WI38 (cell line): ENCODE measurements around the gene ZFYVE28.
"Not testable (repeated sequence)": the region's sequence is repeated elsewhere in the genome, so short reads cannot be mapped to it uniquely, and the experiment has no call there.

Experiments used
- H3K4me3 ChIP-seq: 2 replicates; pipeline ENCODE4 v1.5.1; 2011; ENCODE audit warnings: low read depth, mild to moderate bottlenecking, control low read depth, low read length
- TF ChIP-seq, protein P1 (sequence below): IDR thresholded peaks from 2 replicates; pipeline ENCODE4 v1.5.1; 2012; ENCODE audit warnings: low read depth, mild to moderate bottlenecking, control low read depth, low read length

The ZFYVE28 gene

DNA sequence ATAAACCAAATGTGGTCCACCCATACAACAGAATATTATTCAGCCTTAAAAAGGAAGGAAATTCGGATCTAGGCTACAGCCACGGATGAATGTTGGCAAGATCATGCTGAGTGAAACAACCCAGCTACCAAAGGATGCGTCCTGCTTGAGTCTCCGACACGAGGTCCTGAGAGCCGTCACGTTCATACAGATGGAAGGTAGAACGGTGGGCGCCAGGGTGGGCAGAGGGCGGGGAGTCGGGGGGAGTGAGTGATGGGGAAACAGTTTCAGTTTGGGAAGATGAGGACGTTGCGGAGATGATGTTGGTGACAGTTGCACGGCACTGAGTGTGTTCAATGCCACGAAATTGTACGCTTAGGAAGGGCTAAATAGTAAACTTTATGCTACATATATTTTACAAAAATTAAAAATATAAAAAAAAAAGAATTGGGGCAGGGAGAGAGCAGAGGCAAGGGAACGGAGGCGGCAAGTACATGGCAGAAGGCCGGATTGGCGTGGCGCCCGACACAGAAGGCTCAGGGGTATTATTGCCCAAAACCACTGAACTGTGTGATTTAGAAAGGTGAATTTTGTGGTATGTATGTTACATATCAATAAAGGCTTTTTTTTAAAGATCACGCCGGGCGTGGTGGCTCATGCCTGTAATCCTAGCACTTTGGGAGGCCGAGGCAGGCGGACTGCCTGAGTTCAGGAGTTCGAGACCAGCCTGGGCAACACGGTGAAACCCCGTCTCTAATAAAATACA lies 141.7 kb downstream of the ZFYVE28 start:
- no peak overlapping the region for H3K4me3 ChIP-seq
- TF ChIP-seq, protein P1, sequence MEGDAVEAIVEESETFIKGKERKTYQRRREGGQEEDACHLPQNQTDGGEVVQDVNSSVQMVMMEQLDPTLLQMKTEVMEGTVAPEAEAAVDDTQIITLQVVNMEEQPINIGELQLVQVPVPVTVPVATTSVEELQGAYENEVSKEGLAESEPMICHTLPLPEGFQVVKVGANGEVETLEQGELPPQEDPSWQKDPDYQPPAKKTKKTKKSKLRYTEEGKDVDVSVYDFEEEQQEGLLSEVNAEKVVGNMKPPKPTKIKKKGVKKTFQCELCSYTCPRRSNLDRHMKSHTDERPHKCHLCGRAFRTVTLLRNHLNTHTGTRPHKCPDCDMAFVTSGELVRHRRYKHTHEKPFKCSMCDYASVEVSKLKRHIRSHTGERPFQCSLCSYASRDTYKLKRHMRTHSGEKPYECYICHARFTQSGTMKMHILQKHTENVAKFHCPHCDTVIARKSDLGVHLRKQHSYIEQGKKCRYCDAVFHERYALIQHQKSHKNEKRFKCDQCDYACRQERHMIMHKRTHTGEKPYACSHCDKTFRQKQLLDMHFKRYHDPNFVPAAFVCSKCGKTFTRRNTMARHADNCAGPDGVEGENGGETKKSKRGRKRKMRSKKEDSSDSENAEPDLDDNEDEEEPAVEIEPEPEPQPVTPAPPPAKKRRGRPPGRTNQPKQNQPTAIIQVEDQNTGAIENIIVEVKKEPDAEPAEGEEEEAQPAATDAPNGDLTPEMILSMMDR: no peak

DNA sequence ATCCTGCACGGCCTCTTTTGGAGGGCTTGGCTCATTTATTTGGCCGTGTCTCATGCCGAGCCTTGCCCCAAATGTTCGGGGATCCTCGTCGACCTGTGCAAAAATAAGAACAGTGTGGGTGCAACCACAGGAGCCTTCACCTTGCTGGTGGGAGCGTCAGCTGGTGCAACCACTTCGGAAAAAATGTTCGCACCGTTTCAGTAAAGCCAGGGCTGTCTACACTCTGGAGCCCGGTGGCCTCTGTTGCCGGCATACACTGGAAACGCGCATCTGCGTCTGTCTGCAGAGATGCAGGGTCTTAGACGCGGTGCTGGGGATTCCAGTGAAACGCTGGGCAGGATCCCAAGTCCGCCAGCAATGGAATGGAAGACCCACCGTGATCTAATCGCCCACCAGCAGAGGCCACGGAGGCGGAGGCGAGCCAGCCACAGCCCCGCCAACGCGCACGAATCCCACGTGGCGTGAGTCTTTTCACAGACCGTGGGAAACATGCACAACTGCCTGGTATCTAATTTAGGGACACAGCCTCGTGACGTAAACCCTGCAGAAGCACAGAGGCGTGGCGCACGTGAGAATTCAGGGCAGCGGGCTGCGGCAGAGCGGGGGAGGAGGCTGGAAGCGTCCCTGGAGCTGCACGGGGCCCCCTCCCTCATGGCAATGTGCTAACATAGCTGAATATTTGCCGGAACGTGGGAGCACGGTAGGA lies 142.7 kb downstream of the ZFYVE28 start:
- H3K4me3 ChIP-seq: no peak overlapping the region
- TF ChIP-seq, protein P1: no peak

DNA sequence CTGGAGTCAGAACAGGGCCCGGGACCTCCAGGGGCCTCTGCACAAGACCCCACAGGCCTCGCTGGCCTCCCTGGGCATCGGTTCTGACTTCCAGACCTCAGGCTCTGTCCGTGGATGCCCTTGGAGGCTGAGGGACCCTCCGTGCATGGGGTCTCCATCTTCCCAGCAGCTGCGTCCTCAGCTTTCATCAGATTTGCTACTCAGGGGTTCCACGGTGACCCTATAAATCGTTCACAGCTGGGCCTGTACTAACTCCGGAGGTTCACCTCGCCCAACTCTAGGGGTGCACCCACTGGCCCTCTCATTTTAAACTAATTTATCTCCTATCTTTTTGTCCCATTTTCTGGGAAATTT lies 143.4 kb downstream of the ZFYVE28 start:
- H3K4me3 ChIP-seq: not testable (repeated sequence)

DNA sequence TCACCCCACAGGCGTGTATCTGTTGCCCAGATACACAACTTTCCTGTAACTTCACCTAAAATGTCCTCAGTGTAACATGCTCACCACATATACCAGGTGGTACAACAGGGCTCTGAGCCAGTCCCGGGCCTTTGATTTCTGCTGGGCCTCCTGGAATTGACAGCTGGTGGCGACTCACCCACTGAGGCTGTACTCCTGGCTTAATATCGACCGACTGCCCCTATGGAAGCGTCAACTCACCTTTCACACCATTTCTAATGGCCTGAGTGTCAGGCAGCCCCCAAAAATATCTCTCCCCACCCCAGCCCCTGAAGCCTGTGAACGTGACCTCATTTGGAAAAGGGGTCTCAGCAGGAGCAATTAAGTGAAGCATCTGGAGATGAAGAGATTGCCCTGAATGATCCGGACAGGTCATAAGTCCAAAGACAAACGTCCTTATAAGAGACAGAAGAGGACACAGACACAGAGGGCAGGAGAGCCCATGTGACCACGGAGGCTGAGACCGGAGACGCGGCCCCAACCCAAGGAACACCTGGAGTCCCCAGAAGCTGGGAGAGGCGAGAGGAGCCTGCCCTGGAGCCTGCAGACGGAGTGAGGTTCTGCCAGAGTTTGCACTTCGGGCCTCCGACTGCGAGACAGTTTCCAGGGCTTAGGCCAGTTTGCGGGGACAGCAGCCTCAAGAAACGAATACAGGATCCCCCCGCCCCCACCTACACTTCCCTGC lies 144.0 kb downstream of the ZFYVE28 start:
- TF ChIP-seq, protein P1: no peak
- H3K4me3 ChIP-seq: no peak overlapping the region

DNA sequence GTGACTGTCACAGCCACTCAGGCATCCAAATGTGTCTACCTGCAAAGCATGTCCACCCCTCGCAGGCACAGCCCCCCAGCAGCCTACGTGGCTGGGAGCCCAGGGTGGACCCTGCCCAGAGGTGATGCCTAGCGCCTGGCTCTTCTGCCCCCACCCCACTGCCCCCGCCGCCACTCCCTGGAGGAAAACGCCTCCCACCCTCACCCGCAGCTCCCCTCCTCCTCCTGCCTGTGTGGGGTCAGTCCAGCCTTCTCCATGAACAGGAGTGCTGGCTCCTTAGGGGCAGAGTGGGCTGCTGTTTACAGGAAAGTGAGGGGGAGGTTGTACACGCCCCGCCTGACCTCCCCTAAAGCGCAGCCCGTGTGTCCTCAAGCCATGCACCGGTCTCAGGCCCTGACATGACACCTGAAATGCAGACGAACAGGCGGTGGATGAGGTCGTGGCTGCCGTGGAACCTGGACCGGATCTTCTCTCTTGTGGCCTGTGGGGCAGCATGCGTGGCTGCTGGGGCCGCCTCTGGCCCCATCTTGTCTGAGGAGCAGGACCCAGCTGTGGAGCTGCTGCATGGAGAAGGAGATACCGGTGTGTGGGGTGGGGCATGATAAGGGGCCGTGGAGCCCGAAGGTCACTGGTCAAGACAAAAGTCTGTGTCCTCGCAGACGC lies 144.7 kb downstream of the ZFYVE28 start:
- H3K4me3 ChIP-seq: no peak overlapping the region
- TF ChIP-seq, protein P1: no peak

DNA sequence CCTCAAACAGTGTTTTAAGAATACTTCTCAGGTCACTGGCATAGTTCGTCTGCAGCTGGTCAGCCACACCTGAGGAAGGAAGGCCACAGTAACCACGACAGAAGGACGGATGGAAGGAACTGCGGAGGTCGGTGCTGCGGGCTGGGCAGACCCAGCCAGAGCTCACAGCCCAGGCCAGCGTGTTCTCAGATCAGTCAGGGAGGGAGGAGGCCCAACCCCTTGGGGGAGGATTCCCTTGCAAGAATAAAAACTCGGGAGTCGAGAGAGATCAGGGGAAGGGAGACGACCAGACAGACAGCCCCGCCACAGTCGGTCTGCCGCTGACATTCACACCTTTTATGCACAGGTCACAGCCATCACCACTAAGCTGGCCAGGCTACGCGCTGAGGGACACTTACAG lies 145.2 kb downstream of the ZFYVE28 start:
- TF ChIP-seq, protein P1: no peak
- no peak overlapping the region for H3K4me3 ChIP-seq

DNA sequence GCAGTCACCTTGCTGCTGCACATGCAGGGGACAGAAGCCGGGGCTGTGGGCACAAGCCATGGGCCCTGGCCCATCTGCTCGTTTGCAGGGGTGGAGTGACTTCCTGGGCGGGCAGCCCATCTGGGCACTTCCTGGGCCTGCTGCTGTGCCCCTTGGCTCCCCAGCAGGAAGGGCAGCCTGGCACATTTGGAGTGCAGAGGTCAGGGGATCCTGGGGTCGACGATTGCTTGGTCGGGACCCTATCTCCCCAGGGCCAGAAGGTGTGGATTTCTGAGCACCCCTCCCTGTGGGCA lies 145.7 kb downstream of the ZFYVE28 start:
- TF ChIP-seq, protein P1: no peak
- H3K4me3 ChIP-seq: no peak overlapping the region
